GOT3 (cell line): ENCODE results near the gene PRKG1.

Experiments used
- DNase-seq: peaks from one replicate; lab custom pipeline; 2025; ENCODE audit warnings: mixed read lengths; lab: John Stamatoyannopoulos, UW

PRKG1 gene

DNA sequence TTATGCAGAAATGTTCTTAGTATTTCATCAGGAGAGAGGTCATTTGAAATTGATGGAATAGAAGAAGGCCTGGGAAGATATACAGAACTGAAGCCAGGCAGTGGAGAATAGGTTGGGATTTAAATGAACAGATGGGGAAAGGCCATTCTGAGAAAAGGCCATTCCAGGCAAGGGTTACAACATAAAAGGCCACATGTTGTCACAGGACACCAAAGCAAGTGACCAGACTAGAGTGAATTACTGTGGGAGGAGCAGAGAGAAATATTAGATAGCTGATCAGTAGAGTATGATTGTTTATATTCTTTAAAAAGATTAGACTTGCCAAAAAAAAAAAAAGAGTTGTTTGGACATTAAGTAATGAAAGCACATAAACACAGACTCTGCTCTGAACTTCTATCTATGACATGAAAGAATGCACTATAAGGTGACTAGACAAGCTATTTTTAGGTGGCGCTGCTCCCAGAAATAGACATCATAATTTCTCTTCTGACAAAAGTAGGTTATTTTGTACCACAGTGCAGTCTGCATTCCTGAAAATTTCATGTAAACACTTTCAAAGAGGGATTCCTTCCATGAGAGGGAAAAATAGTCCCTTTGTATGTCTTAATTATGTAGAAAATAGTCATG is 1184.6 kb downstream of the PRKG1 start:
- DNase-seq = no peak

DNA sequence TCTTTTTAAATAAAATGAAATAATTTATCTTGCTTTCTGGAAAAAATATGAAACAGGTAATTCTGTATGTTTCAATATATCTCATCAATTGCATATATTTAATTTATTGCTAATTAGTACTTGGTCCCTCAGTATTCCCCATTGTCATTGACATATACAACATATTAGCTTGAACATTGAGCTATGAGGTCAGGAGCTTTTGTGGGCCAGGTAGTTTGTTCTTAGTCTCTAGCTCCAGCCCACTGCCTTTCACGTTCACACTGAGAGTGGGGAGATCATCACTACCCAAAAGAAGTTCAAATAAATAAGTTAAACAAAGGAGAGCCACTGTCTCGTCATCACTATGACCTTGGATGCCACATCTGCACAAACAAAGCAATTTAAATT is 1185.1 kb downstream of the PRKG1 start:
- no peak for DNase-seq

GRCh38 chr10:52261362-52261761 is 1187.1 kb downstream of the PRKG1 start:
- DNase-seq = no peak

DNA sequence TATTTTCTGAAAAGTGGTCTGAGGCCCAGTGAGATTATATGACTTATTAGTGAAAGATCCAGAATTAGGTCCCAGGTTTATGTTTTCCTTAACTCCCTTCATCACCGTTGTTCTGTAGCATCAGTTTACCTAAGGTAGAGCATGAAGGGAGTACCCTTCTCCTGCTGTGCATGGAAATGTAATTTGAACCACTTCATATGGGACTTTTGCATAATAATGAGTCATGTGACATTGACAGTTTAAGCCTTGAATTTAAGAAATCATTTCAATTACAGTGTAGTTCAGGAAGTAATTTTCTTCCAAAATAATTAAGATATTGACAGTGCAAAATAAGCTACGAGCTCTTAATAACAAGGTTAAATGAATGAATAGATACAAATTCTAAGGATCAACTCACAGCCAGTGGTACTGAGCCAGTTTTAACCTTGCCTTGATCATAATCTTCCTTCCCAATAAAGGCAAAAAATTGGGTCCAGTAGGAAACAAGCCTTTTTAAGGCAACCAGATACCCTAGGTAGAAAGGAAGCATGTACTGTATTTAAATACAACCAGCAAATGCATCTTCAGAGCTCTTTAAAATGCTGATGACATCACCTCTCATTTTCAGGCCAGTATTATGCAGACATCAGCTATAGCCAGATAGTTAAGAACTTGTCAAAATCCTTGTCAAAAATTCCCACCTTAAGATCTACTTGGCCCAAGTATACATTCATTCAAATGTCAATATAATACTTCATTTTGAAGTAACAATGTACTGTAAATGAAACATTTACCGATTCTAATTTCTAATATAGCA is 1191.0 kb downstream of the PRKG1 start:
- DNase-seq = no peak

DNA sequence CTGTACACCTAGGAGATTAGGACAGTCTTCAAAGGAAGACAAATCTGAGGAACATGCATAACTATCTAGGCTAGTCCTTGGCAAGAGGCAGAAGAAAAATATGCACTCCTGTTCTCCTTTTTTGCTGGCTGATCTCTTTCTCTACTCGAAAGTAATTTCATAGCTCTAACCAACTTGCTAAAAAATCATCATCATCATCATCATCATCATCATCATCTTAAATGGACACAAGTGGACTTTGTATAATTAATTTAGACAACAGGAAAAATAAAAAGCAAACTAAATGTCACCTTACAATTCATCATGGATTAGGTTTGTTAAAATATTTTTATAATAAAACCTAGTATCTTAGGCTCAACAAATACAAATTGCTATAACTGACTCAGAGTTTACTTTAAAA is 1192.6 kb downstream of the PRKG1 start:
- no peak for DNase-seq

DNA sequence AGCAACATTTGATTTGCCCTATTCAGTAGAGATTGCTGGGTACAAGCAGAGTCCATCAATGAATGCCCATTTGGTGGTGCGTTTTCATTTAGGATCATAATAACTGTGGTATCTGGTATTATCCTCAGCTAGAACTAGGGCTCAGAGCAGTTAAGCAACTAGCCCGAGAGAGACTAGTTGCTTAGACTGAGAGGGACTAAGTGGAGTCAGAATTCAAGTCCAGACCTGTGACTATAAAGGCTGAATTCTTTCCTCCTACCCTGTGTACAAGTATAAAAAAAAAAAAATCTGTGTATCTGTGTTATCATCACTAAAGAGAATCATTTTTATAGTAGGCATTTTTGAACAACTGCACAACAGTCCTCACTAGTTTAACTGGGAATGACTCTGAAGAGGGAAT is 1194.5 kb downstream of the PRKG1 start:
- no peak for DNase-seq

DNA sequence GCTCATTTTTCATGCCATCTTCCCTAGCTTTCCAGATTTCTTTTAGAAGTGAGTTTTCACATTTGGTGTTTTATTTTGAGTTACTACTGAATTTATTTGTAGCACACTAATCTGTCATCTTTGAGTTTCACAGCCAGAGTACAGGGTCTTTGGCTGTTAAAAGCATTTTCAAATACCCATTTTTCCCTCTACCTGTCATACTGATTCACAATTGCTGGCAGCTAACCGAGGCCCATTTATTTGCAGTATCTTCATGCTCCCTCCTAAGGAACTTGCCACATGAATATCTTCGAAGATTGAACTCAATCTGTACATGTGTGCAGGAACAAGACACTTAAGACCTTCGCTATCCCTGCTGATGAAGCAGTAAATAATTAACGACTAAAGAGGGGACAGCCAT is 1194.9 kb downstream of the PRKG1 start:
- DNase-seq = no peak

- no peak for DNase-seq
Observed at GRCh38 chr10:52276163-52276562, 1201.9 kb downstream of the PRKG1 start.

- no peak for DNase-seq
Observed at GRCh38 chr10:52276986-52277385, 1202.7 kb downstream of the PRKG1 start.

DNA sequence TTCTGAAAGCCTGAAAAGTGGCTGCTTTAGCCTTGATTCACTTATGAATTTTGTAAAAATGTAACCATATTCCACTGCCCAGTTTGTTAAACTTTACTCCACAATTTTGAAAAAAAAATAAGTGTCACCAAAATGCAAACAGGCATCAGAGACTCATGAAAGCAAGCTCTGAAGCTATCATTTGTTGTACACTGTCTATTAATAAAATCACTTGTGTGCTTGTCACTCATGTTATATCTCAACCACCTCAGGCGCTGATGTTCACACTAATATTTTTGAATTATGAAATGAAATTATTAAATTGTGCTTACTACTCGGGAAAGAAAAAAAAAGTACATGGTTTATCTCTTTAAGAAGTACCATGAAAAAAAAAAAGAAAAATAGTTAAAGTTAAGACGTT is 1205.3 kb downstream of the PRKG1 start:
- no peak for DNase-seq

GRCh38 chr10:52280051-52280450 is 1205.8 kb downstream of the PRKG1 start:
- DNase-seq = no peak

GRCh38 chr10:52283174-52283573 is 1208.9 kb downstream of the PRKG1 start:
- no peak for DNase-seq

DNA sequence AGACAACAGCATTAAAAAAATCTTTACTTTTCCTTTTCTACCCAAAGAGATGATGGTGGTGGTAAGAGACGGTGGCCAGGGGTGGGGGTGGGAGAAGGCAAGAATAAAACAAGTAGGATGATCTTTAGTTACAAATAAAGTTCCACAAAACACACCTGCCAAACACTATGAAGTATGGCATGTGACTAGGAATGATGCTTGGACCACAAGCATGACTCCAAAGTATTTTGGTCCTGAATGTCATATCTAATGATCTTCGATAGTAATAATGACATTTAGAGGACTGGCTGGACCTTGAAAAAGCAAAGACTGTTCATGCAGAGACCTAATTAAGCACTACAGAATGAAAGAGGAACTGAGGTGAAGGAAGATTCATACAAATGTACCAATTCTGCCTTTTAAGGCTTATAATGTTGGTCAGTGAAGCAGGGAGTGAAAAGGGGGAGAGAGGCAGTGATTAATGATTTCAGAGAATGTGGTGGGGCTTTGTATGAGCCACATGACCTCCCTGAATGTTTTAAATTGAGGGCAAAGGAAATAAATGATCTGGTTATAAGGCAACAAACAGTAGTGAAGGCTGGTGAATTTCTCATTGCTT is 1210.2 kb downstream of the PRKG1 start:
- no peak for DNase-seq

GRCh38 chr10:52287866-52288265 is 1213.6 kb downstream of the PRKG1 start:
- DNase-seq = no peak

- no peak for DNase-seq
Observed at GRCh38 chr10:52297747-52298146, 1223.5 kb downstream of the PRKG1 start.

- no peak for DNase-seq
Observed at GRCh38 chr10:52300599-52301277, 1226.5 kb downstream of the PRKG1 start.

DNA sequence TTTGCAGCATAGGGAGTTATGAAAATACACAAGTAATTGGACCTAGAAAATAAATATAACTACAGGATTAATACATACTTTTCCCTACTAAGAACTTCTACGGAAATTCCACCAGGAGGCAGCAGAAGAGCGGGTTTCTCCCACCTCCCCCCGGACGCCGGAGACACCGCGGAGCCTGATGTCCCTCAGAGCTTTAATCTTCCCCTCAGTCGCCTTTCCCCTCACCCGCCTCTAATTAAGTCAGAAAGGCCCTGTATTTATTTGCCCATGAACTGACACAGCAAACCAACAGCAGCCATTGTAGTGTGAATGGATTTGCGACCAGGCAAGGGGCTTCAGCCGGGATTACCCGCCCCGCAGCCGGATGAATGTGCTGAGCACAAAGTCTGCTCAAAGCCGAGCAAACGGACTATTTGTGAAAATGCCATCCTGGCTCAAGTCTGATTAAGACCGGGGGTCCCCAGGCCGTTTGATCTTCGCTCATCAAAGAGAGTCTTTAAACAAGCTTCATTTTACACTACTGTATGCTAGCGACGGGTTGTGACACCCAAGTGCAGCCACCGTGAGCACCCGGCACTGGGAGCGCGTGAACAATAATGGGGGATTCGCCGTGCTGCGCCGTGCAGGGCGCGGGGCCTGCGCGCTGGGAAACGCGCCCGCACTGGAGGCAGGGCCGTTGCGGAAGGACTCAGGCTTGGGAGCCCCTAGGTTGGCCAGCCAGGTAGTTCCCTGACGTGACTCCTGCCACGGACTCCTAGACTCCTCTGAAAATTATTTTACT is 1234.2 kb downstream of the PRKG1 start:
- DNase-seq = no peak

DNA sequence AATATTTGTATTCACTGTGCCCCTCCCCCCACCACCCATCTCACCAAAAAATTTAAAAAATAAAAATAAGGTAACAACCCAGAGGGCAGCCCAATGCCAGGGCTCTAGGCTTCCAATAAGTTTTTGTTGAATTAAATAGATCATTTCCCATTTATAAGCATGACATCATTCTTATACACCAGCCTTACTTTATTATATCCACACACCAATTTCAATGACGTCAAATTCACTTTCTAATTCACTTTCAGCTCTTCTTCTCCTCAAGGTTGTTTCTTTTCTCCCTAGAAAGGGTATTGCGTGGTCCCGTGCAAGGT is 1238.6 kb downstream of the PRKG1 start:
- DNase-seq = no peak

DNA sequence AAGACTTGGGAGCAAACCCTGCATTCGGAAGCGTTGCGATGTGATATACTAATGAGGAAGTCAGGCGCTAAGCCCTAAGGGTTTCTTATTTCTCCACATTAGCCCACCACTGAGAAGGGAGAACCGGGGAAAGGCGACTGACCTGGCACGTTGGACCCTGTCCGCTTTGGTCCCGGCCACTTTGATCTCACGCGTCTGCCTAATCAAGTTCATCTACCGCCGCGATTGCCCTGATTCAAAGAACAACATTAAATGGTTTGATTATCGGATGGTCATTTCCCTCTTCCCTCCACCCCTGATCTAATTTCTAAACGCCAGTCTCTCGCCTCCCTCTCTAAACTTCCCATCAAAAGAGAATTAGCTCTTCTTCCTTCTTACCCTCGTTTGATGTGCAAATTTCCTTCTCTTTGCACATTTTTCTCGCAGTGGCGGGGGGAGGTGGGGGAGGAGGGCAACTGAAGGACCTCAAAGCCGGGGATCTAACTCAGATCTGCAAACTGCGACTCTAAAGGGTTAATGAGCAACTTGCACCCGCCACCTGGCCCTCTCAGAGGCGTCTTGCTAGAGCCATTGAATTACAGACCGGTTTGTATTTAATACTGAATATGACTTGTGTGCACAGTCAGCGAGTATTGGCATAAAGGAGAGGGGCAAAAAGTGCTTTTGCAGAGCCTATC is 1239.1 kb downstream of the PRKG1 start:
- no peak for DNase-seq

GRCh38 chr10:52313933-52314821 is 1239.9 kb downstream of the PRKG1 start, which contains the start of gene DKK1:
DKK1 (plus strand) TSS chr10:52314281; CDS start chr10:52314435, 154 bp downstream.
- DNase-seq = peak; percentile 59
